Skeletal muscle cell (primary cell): ENCODE data around the gene ANKS3.

Experiments used
- DNase-seq: peaks from one replicate; pipeline ENCODE4 v3.0.0-alpha.2; 2010; ENCODE audit warnings: low read depth
- H3K4me3 ChIP-seq: 2 replicates; pipeline ENCODE4 v1.5.1; 2011; ENCODE audit warnings: low read depth, mild to moderate bottlenecking, control low read depth, low read length, moderate library complexity

ANKS3 gene

GRCh38 chr16:4689091-4689671, 44.9 kb downstream of the ANKS3 start:
- no peak overlapping the region for H3K4me3 ChIP-seq
- no peak for DNase-seq

- H3K4me3 ChIP-seq, result no peak overlapping the region
These were observed 45.4 kb downstream of the ANKS3 start for GRCh38 chr16:4688674-4689045.

GRCh38 chr16:4687946-4688673, 46.0 kb downstream of the ANKS3 start:
- no peak overlapping the region for H3K4me3 ChIP-seq
- no peak for DNase-seq

More at GRCh38 chr16:4688674-4689045, 45.4 kb downstream of the ANKS3 start:
- no peak for DNase-seq

DNA sequence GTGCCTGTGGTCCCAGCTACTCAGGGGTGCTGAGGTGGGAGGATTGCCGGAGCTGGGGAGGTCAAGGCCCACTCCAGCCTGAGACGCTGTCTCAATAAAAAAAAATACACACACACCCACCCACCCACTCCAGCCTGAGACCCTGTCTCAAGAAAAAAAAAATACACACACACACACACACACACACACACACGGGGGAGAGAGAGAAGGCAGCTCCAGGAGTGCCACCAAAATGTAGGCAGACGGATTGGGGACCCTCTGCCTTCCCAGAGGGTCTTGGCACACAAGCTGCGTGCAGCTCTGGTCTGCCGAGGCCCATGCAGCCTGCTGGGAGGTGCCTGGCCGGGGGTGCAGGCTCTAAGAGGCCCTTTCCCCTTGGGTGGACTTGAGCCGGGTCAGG, 46.7 kb downstream of the ANKS3 start:
- H3K4me3 ChIP-seq, result no peak overlapping the region
- DNase-seq, result no peak

DNA sequence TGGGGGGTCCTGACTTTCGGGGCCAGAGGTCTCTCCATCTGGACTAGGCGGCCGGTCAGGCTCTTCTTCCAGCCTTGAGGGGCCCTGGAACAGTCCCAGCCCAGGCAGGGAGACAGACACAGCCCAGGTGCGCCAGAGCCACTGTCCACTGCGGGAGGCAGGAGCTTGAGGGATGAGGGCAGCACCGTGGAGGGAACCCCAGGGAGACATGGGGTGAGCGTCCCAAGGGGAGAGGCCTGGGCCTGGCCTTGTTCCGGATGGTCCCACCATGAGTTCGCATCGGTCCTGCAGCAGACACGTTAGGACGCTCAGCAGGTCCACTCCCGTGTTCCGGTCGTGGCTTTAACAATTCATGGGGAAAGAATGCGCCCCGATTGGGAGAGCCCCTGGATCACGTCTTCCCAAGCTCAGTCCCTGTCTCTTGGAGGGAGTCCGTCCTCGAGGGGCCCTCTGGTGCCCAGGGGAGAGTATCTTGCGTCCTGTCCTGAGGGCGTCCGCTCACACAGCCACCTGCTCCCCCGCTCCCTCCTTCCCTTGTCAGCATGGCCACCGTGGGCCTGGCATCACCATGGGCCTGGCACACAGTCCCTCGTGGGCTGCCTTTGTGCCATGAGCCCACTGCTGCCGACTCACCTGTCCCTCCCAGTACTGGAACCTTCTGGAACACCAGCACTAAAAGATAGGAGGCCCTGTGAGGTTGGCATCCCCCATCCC, 47.4 kb downstream of the ANKS3 start:
- no peak for DNase-seq
- H3K4me3 ChIP-seq, result no peak overlapping the region

DNA sequence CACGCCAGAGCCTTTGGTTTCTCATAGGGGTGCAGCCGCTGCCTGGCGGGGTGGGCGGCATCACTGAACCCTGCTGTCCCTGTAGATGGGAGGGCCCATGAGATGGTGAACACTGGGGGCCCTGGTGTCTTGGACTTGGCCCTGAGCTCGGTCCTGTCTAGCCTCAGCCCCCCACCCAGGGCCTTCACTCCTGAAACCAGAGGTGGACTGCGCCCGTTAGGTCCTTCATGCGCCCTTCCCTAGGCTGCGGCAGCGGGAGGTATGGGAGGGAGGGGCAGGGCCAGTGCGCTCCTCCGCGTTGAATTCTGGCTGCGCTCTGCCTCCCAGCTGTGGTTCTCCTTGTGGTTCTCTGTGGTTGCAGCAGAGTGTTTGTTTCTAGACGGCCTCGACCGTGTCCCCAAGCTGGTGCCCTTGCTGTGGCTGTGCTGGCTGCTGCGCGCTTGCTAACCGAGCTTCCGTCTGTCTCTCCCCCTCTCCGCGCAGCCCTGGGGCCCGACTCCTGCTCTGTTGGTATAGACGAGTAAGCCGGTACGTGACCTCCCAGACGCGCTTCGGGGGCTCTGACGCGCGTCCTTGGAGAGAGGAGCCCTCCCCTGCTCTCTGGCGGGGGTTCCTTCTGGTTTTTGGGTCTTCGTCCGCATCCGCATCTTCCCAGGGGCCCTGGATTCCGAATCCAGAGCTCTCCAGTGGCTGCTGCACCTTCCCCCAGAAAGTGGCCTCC, 48.1 kb downstream of the ANKS3 start:
- no peak overlapping the region for H3K4me3 ChIP-seq

GRCh38 chr16:4685292-4685691, 48.8 kb downstream of the ANKS3 start:
- no peak for DNase-seq
- H3K4me3 ChIP-seq, result no peak overlapping the region

More for the DNA sequence above, 48.1 kb downstream of the ANKS3 start:
- no peak for DNase-seq

- no peak overlapping the region for H3K4me3 ChIP-seq
- no peak for DNase-seq
These were observed 49.3 kb downstream of the ANKS3 start for GRCh38 chr16:4684763-4685162.

GRCh38 chr16:4684058-4684715, 49.9 kb downstream of the ANKS3 start:
- H3K4me3 ChIP-seq, result no peak overlapping the region
- no peak for DNase-seq

DNA sequence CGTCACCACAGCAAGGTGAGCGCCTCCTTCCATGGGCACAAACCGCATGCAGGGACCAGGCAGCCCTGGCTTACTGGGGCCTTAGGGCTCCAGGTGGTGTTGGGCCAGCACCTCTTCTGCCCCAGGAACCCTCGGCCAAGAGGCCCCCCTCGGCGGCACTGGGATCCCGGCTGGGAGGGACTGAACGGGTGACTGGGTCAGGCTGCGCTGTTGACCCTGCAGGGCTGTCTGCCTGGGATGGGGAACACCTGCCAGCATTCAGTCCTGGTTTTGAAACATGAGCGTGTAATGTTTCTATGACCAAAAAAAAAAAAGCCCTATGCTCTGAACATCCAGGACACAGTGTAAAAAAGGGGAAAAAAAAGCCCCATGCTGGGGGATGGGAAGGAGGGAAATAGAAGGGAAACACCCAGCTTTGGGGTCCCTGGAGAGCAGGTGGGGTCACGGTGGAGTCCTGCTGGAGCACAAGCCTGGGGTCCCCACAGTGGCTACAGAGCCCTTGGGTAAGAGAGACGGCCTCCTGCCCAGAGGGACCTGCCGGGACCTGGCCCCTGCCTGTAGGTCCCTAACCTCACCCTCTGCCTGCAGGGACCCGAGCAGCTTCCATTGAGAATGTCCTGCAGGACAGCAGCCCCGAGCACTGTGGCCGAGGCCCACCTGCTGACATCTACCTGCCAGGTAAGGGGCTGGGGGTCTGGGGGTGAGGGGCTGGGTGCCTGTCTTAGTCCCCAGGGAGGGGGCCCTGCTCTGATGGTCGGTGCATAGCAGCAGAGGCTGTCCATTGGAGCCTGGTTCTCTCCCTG, 50.6 kb downstream of the ANKS3 start:
- H3K4me3 ChIP-seq, result no peak overlapping the region
- DNase-seq, result no peak

DNA sequence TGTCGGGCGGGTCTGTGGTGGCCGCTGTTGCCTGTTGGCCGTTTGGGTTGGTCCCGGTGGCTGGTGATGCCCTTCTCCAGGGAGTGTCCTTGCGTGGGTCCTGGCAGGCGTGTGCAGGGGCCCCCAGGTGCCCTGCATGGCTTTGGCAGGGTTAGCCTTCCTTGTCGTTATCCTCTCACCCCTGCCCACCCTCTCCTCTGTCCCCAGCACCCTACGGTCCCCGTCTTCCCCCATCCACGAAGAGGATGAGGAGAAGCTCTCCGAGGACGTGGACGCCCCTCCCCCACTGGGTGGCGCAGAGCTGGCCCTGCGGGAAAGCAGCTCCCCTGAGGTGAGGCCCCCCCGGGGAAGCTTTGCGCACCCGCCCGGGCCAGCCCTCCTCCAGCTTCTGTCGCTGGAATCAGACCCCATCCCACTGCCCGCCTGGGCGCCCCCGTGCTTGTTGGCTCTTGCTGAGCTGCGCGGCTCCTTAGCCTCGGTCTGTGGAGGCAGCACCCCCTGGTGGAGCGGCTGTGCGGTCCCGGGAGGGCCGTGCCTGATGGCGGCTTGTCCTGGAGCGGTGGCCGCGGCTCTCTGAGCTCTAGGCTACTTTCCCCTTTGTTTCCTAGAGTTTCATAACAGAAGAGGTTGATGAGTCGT, 51.3 kb downstream of the ANKS3 start:
- no peak overlapping the region for H3K4me3 ChIP-seq
- DNase-seq, result no peak

DNA sequence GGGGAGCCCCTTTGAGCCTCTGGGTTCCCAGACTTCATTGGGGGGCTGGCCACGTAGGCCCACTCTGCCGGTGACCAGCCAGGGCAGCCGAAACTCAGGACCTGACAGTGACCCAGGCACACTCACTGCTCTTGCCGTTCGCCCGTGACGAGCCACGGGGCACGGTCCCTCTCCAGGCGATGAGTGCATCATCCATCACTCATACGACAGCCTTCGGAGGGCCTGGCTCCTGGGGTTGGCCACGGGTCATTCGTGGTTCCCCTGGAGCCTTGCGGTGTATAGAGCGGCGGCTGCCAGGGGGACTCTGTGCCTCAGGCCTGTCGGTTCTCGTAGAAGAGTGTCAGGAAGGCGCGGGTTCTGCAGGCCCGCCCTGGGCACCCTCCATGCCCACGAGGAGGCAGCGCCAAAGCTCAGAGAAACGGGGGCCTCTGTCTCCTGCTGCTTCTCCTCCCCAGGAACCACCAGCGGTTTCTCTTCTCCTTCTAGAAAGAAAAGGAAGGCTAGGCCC, 51.9 kb downstream of the ANKS3 start:
- DNase-seq, result no peak
- no peak overlapping the region for H3K4me3 ChIP-seq

- no peak overlapping the region for H3K4me3 ChIP-seq
- DNase-seq, result no peak
These were observed 52.5 kb downstream of the ANKS3 start for GRCh38 chr16:4681471-4682083.

DNA sequence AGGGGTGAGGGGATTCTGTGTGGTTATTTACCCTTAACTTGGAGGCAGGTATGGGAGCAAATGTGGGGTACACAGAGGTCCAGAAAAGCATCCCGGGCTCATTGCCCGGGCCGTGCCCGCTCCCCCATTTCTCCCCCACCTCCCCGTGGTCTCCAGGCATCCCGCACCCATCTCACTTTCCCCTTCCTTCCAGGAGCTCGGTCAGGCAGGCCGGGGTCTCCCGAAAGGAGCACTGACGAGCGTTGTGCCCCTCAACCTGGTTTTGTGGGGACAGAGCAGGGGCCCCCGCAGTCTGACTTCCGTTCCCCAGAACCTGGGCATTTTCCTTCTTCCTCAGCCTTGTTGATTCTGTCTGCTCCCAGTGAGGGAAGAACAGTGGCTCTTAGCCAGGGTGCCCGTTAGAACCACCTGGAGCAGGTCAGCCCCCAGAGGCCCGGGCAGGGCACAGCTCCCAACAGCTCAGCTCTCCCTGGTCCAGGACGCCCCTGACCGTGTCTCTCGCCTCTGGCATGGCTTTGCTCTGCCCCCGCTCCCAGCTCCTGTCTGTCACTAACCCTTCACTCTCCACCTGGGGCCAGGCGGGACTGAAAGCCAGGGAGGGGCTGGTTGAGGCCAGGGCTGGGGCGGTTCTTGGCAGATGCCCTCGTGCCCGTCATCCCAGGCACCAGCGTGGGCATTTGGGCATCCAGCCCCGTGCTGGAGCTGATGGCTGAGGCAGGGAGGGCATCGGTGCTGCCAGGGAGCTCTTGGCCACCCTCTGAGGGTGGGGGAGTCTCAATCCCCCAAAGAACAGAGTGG, 53.2 kb downstream of the ANKS3 start:
- H3K4me3 ChIP-seq, result no peak overlapping the region
- no peak for DNase-seq

- no peak for DNase-seq
- H3K4me3 ChIP-seq, result no peak overlapping the region
These were observed 54.0 kb downstream of the ANKS3 start for GRCh38 chr16:4679850-4680636.

- H3K4me3 ChIP-seq, result no peak overlapping the region
These were observed 54.8 kb downstream of the ANKS3 start for GRCh38 chr16:4679156-4679849.

More at GRCh38 chr16:4679156-4679849, 54.8 kb downstream of the ANKS3 start:
- DNase-seq, result no peak
